RWPE2 (cell line): ENCODE measurements around the gene UST.

Experiments used
- ATAC-seq: fragments of 200-7000 bp; cut with Tn5 transposase; 3 replicates; pipeline ENCODE4 v1.9.1; 2021; ENCODE audit warnings: low read depth
- DNase-seq: peaks from one replicate; pipeline ENCODE4 v3.0.0-alpha.2; 2020; ENCODE audit warnings: low spot score
- H3K27ac ChIP-seq: fragments of 450-650 bp; 2 replicates; pipeline ENCODE4 v1.5.1; 2017; ENCODE audit warnings: mild to moderate bottlenecking; ENCODE audit not compliant: poor library complexity, severe bottlenecking
- H3K27me3 ChIP-seq: fragments of 250-450 bp; sonication (Bioruptor Pico); 2 replicates; pipeline ENCODE4 v1.5.1; 2021; ENCODE audit warnings: mild to moderate bottlenecking, moderate library complexity; ENCODE audit not compliant: insufficient read depth, poor library complexity, severe bottlenecking
- H3K36me3 ChIP-seq: fragments of 250-450 bp; sonication (Bioruptor Pico); 2 replicates; pipeline ENCODE4 v1.5.1; 2020; ENCODE audit warnings: low read depth, mild to moderate bottlenecking, moderate library complexity
- H3K4me1 ChIP-seq: fragments of 250-450 bp; sonication (Bioruptor Pico); 2 replicates; pipeline ENCODE4 v1.5.1; 2021; ENCODE audit warnings: mild to moderate bottlenecking, moderate library complexity; ENCODE audit not compliant: insufficient read depth, poor library complexity, severe bottlenecking
- H3K4me3 ChIP-seq: fragments of 250-450 bp; sonication (Bioruptor Pico); 2 replicates; pipeline ENCODE4 v1.5.1; 2021; ENCODE audit warnings: mild to moderate bottlenecking, moderate library complexity; ENCODE audit not compliant: severe bottlenecking
- H3K9me3 ChIP-seq: fragments of 250-450 bp; sonication (Bioruptor Pico); 2 replicates; pipeline ENCODE4 v1.5.1; 2021; ENCODE audit warnings: mild to moderate bottlenecking, moderate library complexity; ENCODE audit not compliant: severe bottlenecking
- CTCF ChIP-seq: fragments of 450-650 bp; IDR thresholded peaks from one replicate; pipeline ENCODE4 v1.5.1; 2017; ENCODE audit warnings: mild to moderate bottlenecking, moderate library complexity; ENCODE audit not compliant: poor library complexity, severe bottlenecking

UST gene

GRCh38 chr6:148998704-148999103, 251.9 kb downstream of the UST start:
- H3K9me3 ChIP-seq = peaks cover 20% of the 10 kb centered on the region
- DNase-seq (no peak), ATAC-seq (no peak)
- H3K36me3 ChIP-seq = no peaks in the 10 kb centered on the region; the same call in 1 of the 2 replicates
- H3K4me1 ChIP-seq = peaks cover 17% of the 10 kb centered on the region
- no peaks in the 10 kb centered on the region for H3K27me3 ChIP-seq
- H3K27ac ChIP-seq = peak overlapping the region; percentile 64
- no peak overlapping the region for H3K4me3 ChIP-seq
- no peak for TF ChIP-seq CTCF

GRCh38 chr6:148999501-148999900, 252.7 kb downstream of the UST start:
- Histone ChIP-seq H3K9me3 (peaks cover 20% of the 10 kb centered on the region), H3K4me3 (no peak overlapping the region), H3K27ac (peak overlapping the region; percentile 64), H3K4me1 (peaks cover 17% of the 10 kb centered on the region), H3K36me3 (no peaks in the 10 kb centered on the region; the same call in 1 of the 2 replicates), H3K27me3 (no peaks in the 10 kb centered on the region)
- DNase-seq = no peak
- no peak for TF ChIP-seq CTCF
- ATAC-seq = peak; percentile 82

- Histone ChIP-seq H3K9me3 (peaks cover 20% of the 10 kb centered on the region), H3K27ac (peak overlapping the region; percentile 64)
- DNase-seq = no peak
Measured at GRCh38 chr6:148999929-149000468, 253.2 kb downstream of the UST start.

GRCh38 chr6:149001422-149001821, 254.6 kb downstream of the UST start:
- H3K36me3 ChIP-seq = no peaks in the 10 kb centered on the region; the same call in 1 of the 2 replicates
- no peak overlapping the region for H3K4me3 ChIP-seq
- DNase-seq = no peak
- H3K27ac ChIP-seq = no peak overlapping the region
- no peaks in the 10 kb centered on the region for H3K27me3 ChIP-seq
- H3K9me3 ChIP-seq = peaks cover 22% of the 10 kb centered on the region
- ATAC-seq = no peak
- TF ChIP-seq CTCF = no peak
- peaks cover 17% of the 10 kb centered on the region for H3K4me1 ChIP-seq

More at GRCh38 chr6:148999929-149000468, 253.2 kb downstream of the UST start:
- peak; percentile 86 for ATAC-seq
- H3K4me3 ChIP-seq = no peak overlapping the region
- H3K36me3 ChIP-seq = no peaks in the 10 kb centered on the region; the same call in 1 of the 2 replicates
- H3K4me1 ChIP-seq = peaks cover 17% of the 10 kb centered on the region
- H3K27me3 ChIP-seq = no peaks in the 10 kb centered on the region
- no peak for TF ChIP-seq CTCF

GRCh38 chr6:149003560-149003959, 256.7 kb downstream of the UST start:
- peak overlapping the region; percentile 13 for H3K27ac ChIP-seq
- H3K36me3 ChIP-seq = no peaks in the 10 kb centered on the region; the same call in 1 of the 2 replicates
- DNase-seq = no peak
- peaks cover 22% of the 10 kb centered on the region for H3K9me3 ChIP-seq
- no peak for TF ChIP-seq CTCF
- no peaks in the 10 kb centered on the region for H3K27me3 ChIP-seq
- no peak for ATAC-seq
- H3K4me3 ChIP-seq = no peak overlapping the region
- peaks cover 17% of the 10 kb centered on the region for H3K4me1 ChIP-seq
